GM15510 (cell line): ENCODE results near the gene CPM.

Source experiments
- POLR2A ChIP-seq: IDR thresholded peaks from 3 replicates; pipeline ENCODE4 v1.6.1; 2011; ENCODE audit warnings: borderline replicate concordance; ENCODE audit not compliant: insufficient read length; ENCODE audit errors: extremely low read depth

CPM gene

GRCh38 chr12:68894276-68894855 lies 38.6 kb downstream of the CPM start:
- no peak for TF ChIP-seq POLR2A

- TF ChIP-seq POLR2A, result no peak
Measured at GRCh38 chr12:68893741-68894140, 39.2 kb downstream of the CPM start.

GRCh38 chr12:68893201-68893600 lies 39.8 kb downstream of the CPM start:
- TF ChIP-seq POLR2A, result no peak

GRCh38 chr12:68891141-68891540 lies 41.8 kb downstream of the CPM start:
- no peak for TF ChIP-seq POLR2A

- TF ChIP-seq POLR2A, result no peak
Measured at GRCh38 chr12:68890701-68891113, 42.3 kb downstream of the CPM start.

GRCh38 chr12:68888243-68888642 lies 44.7 kb downstream of the CPM start:
- no peak for TF ChIP-seq POLR2A

- TF ChIP-seq POLR2A, result no peak
Measured at GRCh38 chr12:68887641-68888040, 45.3 kb downstream of the CPM start.

- TF ChIP-seq POLR2A, result no peak
Measured at GRCh38 chr12:68886636-68887572, 46.1 kb downstream of the CPM start.

GRCh38 chr12:68885381-68885780 lies 47.6 kb downstream of the CPM start:
- no peak for TF ChIP-seq POLR2A

- no peak for TF ChIP-seq POLR2A
Measured at GRCh38 chr12:68884251-68884650, 48.7 kb downstream of the CPM start.

GRCh38 chr12:68883151-68883550 lies 49.8 kb downstream of the CPM start:
- no peak for TF ChIP-seq POLR2A

- no peak for TF ChIP-seq POLR2A
Measured at GRCh38 chr12:68882251-68882964, 50.6 kb downstream of the CPM start.

GRCh38 chr12:68880660-68881325 lies 52.2 kb downstream of the CPM start:
- no peak for TF ChIP-seq POLR2A

GRCh38 chr12:68878846-68879245 lies 54.1 kb downstream of the CPM start:
- TF ChIP-seq POLR2A, result no peak

- no peak for TF ChIP-seq POLR2A
Measured at GRCh38 chr12:68878283-68878682, 54.7 kb downstream of the CPM start.
